Stimulated activated CD4-positive, alpha-beta T cell treated with anti-CD3 and anti-CD28 coated beads, Interleukin-4, amount 100 ng/mL, for 24 hours (primary cell): Measurements from ENCODE around the gene CADPS2.

Experiments used
- DNase-seq: peaks from one replicate; pipeline ENCODE4 v3.0.0-alpha.2; 2020

The CADPS2 gene

DNA sequence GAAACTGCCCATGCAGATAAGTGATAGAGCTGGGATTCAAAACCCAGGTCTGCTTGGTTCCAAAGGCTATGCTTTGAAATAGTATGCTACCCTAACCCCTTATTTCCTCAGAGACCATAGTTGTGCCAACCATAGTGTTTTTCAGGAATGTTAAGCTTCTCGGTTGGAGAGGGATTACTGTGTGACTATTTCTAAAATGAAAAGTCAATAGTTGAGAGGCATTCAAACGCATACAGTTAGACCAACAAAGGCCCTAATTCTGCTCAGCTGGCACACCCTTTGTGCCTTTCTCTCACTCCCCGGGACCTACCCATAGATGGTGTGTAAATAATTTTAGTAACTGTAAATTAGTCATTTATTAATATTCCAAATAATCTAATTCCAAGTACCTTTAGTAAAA, 118.9 kb downstream of the CADPS2 start:
- DNase-seq = no peak

DNA sequence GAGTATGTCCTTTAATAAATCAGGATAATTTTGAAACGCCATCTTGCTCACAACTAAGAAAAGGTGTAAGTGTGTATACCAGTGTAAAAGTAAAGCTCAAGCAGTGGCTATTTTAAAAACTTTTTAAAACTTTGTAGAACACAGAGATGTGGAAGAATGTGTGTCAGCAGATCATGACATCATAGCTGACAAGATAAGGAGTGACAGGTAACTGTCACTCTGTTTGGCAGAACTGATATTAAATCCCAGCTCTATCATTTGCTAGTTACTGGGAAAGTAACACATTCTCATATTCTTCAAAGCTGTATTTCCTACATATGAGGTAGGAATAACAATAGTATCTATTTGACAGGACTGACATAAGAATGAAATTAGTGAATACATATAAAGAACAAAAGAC, 119.7 kb downstream of the CADPS2 start:
- no peak for DNase-seq

DNA sequence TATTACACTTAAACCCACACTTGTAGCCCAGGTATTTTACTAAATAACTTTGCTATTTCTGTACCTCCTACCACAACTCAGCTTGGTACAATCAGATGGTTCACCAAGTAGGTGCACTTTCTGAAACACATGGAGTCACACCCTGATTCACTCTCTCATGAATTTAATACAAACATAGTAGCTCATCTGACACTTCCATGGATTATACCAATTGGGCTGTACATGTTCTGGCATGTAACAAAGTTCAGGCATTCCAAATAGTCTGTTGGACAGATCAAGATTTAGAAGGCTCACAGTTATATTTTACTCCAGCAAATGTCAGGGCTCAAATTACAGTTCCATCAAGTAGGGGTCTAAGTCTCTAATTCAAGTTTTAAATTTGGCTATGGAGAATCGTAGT, 121.4 kb downstream of the CADPS2 start:
- no peak for DNase-seq

DNA sequence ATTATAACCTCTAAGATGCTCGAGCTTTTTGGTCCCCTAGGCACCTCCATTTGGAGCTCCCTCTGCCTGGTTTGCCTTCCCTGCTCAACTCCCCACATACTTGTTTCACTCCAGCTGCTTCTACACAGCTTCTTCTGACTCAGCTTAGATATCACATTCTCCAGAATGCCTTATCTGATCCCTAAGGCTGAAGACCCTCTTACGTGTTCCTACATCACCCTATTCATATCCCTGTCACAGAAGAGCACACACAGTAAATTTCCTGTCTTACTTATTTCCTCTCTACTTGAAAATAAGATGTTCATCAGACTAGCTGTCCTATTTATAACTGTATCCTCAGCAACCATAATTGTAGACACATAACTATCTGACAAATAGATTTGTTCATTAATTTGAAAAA, 122.2 kb downstream of the CADPS2 start:
- DNase-seq = no peak

DNA sequence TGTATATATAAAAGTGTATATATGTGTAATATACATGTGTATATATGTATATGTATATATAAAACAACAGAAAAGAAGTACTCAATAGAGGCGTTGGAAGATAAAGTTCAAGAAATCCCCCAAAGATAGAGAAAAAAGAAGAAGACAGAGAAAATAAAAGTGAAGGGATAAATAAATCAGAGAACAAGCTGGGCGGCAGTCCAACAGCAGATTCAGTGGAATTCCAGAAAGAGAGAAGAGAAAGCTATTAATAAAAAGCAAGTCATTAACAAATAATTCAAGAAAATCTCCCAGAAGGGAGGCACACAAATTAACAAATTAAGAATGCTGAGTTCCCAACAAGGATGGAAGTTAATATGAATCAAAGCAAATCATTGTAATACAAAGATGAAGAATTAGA, 124.2 kb downstream of the CADPS2 start:
- no peak for DNase-seq

DNA sequence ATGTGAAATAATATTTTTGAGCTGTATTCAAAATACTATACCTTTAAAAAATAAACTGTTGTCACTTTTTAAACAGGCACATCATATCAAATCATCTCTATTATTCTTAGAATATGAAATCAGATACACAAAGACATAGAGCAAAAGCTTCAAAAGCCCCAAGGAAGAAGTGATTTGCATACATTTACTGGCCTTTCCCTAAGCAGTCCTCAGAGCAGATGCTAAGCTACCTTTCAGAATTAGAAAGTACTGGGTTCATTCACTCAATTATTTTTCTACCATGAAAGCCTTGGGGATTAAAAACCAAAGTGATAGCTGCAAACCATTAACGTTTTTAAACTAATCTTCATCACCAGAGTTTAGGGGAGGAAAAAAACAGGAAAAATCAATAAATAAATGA, 127.8 kb downstream of the CADPS2 start:
- DNase-seq = no peak

DNA sequence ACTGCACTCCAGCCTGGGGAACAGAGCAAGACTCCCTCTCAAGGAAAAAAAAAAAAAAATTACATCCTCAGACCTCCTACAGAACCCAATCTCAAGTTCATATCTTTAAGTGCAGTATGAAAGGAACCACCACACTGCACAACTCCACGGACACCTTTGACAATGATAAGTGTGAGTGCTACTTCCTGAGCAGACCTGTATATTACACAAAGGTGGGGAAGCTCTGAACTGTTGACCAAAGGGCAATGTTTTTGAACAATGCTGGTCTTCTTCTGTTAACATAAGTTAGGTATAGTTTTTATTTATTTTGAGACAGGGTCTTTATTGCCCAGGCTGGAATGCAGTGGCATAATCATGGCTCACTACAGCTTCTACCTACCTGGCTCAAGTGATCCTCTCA, 129.4 kb downstream of the CADPS2 start:
- DNase-seq = no peak

DNA sequence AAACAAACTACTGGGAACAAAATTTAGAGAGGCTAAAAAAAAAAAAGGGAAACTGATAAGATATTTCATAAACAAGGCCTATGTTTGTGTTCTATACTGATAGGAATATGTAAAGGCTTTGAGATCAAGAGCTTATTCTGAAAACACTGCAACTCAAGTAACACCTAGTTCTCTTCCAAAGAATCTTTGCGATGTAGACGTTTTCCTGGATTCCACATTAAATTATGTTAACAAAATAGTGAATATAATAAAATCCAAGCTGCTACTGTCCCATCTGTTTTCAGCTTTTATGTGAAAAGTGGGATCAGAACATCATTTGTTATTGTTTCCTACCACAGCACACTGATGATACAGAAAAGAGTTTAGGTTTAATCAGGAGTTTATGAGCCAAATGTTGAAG, 130.6 kb downstream of the CADPS2 start:
- no peak for DNase-seq

DNA sequence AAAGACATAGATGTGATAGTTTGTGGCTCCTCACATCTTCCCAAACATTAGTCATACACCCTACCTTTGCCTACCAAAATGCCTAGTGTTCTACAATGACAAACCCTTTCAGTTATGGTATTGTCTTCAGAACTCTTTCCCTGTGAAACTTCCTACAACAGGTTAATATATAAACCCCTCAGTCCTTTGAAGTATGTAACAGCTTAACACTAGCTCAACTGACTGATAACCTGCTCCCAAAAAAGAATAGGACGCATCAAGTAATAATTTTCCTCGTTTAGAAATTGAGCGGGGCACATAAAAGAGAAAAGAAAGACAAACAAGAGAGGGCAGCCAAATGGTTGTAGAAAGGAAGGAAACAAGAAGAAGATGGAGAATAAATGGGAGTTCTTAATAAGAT, 133.7 kb downstream of the CADPS2 start:
- no peak for DNase-seq

DNA sequence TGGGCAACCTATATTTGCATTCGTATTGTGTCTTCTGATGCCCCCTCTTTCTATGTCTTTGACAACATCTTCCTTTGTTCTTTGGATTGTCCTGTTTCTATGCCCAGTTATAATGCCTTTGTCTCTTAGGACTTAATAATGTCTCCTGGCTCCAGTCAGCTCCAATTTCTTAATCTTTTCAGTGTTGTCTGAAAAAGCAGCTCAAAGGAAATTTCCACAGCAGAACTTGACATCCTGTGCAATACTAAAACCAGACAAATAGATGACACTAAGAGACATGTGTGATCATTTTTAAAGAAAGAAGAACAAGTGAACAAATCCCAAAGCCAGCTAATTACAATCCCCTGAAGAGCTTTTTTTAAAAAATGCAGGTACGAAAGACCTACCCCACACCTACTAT, 135.9 kb downstream of the CADPS2 start:
- no peak for DNase-seq

DNA sequence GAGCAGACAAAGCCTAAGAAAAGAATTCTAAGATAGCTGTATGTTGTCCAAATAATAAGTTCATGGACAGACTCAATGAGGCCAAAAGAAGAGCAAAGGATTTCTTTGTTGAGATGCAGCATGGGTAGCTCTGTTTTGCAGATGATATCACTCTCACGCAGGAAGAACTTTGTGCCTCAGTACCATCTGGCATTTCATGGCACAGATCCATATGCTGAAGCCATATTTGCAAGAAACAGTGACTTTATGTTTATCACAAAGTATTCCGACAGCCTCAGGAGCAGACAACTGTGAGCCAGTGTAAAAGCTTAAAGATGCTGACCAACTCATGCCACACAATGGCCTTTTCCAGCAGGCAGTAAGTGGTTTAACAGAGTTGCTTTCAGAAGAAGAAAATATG, 138.1 kb downstream of the CADPS2 start:
- no peak for DNase-seq

DNA sequence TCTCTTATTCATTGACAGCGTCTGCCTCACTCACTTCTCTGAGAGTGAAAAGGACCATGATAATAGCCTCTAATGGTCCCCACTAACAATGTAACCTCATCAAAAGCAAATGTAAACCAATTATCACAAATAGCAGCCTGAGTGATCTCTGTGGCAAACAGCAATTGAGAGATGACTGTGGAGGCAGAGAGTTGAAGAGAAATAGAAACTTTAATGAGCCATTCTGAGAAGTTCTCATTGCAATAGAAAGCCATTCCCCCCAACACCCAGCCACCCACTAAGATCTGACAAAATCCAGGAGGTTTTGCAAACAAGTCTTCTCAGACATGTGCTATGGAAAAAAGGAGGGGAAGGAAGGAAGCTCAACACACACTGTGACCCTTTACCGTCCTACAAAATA, 139.3 kb downstream of the CADPS2 start:
- no peak for DNase-seq

DNA sequence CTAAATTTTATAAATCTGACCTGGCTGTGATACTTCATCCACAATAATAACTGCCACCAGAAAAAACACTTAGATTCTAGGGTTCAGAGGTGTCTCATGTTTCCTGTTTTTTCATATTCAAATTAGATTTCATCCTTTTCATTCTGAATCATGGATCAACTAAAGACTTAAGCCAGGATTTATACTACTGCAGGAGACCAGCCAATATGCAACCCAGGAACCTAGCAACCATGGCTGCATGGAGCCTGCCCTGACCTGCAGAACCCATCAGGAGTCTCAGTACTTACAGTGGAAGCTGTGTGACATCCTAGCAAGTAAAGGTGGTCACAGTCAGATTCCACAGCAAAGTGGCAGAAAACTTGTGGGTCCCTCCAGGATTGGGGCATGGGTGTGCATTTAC, 143.0 kb downstream of the CADPS2 start:
- no peak for DNase-seq

DNA sequence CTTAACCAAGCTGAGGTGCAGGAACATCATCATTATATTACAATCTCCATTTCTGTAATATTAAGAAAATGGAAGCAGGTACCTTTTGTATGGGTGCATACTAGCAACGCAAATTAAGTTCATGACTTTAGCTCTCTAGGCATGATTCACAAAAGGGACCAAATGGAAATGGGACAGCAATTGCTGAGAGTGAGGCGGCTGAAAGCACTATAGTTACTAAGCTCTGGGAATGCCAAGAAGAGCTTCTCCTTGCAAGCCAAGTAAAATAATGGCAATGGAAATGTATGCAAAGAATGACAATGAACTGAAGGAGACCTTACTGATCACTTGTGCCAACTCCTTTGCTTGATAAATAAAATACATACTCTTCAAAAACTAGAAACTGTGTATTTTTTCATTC, 147.3 kb downstream of the CADPS2 start:
- no peak for DNase-seq

DNA sequence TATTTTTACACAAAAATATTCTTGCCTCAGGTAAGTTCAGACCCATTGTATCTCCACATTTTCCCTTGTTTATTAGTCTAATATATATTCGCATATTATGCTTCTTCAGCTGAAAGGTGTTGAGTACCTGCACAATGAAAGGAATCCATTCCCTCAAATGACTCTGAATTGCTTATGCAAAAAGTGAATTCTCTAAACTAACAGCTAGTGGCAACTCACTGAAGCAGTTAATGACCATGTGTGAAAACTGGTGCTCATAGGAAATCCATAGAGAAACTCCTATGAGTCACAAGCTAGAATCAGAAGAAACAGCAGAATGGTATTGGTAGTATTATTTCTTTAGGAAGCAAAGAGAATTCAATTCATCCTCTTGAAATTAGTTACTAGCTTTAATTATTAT, 150.1 kb downstream of the CADPS2 start:
- DNase-seq = no peak

DNA sequence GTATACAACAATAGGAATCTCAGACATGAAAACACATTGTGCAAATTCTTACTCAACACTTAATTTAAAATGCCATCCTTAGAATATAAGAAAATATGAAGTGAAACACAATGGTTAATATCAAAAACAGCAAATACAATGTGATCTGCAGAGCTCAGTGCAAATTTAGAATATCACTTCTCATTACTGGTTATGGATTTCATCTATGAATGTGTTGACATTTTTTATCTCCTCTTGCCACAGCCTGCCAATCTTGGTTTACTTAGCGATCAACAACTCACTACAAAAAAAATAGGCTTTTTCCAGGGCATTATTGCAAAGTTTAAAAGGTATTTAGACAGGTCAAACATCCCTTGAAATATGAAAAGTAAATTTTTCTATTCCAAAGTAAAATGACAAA, 158.5 kb downstream of the CADPS2 start:
- no peak for DNase-seq

DNA sequence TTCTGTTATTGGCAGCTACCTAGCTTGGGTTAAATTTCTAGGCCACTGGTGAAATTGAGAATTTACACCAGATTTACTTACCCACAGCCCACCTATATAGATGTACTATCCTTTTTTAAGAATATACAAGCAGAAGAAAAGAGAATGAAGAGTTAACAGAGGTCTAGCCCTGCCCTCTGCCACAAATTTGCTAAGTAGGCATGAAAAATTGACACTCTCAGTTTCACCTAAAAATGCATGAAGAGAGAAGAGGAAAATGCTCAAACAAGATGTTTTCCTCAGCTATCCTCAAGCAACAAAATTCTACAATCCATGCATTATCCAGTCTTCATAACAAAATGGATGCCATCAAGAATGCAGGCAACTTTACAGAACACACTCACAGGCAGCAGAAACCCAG, 158.9 kb downstream of the CADPS2 start:
- no peak for DNase-seq

DNA sequence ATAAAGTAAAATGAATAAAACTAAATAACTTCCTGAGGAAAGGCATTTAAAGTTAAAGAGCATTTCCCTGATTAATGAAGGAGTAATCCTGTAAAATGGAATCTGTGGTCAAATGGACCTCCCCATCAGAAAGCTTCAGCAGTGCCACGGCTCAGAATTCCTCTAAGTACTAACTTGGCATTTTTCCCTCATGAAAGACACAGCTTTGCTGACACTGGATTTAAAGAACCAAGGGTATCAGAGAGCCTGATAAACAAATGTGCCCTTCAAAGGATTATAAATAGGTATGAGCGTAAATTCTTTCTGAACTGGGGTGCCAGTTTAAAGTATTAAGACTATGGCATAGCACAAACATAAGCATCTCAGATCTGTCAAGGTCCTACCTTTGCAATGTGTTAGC, 159.4 kb downstream of the CADPS2 start:
- DNase-seq = no peak

DNA sequence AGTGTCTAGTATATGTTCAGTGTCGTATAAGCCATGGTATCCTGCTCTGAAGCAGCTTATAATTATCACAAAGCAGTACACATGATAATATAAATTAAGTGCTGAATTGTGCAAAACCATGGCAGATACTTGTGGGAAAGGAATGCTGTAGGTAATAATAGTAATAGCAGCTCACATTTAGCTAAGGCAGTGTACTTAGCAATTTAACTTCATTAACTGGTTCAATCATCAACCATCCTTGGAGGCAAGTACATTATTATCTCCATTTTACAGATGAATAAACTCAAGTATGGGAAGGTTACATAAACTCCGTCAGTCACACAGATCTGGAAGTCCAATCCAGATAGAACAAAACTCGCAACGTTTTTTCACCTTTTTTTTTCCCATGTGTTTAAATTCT, 161.9 kb downstream of the CADPS2 start:
- DNase-seq = no peak

DNA sequence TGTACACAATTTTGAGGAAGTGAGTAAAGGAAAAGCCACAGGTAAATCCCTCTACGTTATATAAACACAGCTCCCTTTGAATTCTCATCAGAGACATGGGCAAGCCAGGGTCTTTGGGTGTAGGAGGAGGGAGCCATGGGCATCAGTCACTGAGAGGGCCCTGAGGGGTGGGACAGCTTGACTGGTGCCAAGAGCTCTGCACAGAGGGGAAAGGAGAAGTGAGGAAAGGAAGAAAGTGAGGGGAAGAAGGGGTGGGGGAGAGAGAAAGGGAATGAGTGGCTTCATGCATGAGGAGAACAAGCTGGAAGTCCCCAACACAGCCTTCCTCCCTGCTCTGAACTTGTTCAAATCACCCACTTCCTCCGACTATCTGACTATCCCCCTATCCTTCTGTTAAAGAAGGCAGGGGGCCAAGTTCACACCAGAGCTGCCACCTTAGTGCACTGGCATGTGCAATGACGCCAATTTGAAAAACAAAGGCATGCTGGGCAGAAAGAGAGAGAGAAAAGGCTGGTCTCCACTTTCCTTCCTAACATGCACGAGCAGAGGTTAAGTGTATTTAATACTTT, 167.2 kb downstream of the CADPS2 start:
- no peak for DNase-seq

DNA sequence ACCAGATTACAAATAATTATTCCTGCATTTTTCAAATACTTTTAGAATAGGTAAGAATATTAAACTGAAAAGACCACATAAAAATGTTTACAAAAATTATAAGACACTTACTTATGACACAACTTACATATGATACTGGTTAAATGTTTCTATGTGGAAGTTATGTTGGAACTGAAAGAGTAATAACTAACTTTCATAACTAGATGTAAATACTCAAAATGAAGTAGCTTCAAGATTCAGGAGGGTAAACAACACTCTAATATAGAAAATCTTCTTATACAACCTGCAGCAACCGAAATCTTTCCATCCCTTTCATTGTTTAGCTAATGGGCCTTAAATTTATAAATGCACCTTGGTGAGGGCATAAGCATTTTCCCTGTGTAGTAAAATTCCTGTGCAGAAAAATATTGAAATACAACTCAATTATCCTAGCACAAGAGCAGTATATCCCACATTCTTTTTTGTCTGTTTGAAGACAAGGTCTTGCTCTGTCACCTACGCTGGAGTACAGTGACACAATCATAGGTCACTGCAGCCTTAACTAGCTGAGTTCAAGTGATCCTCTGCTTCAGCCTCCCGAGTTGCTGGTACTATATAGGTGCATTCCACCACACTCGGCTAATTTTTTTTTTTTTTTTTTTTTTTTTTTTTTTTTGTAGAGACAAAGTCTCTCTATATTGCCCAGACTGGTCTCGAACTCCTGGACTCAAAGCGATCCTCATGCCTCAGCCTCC, 168.7 kb downstream of the CADPS2 start:
- DNase-seq = no peak

DNA sequence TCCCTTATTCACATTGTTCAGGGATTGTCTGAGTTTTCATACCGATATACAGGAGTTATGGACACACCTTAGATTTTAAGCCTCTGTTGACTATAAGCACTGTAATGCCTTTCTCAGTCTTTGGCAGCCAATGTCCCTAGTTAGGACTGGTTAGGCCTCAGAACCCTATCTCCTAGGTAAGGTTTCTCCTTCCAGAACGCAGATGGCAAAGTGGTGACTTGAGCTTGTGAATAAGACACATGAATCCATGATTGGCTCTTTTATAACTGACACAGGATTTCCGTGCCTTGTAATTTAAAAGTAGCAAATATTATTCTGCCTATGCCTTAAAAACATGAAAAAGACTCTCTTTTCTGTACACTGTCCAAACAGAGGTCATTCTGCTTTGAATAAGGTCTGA, 171.1 kb downstream of the CADPS2 start:
- DNase-seq = no peak

DNA sequence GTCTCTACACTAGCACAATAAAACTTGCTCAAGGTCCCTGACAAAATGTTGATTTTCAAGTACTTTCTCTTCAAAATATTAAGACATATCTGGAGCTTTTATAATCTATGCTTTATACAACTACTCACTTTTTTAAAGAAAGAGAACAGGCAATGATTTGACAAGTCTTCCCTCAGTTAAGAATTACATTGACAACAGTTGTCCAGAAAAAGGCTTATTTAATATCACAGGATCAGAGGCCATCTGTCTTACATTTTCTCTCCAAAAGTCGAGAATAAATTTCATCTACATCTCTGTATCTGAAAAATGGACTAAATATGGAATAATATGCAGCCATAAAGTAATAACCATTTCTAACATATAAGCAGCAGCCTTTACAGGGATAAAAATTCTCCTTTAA, 175.3 kb downstream of the CADPS2 start:
- no peak for DNase-seq

DNA sequence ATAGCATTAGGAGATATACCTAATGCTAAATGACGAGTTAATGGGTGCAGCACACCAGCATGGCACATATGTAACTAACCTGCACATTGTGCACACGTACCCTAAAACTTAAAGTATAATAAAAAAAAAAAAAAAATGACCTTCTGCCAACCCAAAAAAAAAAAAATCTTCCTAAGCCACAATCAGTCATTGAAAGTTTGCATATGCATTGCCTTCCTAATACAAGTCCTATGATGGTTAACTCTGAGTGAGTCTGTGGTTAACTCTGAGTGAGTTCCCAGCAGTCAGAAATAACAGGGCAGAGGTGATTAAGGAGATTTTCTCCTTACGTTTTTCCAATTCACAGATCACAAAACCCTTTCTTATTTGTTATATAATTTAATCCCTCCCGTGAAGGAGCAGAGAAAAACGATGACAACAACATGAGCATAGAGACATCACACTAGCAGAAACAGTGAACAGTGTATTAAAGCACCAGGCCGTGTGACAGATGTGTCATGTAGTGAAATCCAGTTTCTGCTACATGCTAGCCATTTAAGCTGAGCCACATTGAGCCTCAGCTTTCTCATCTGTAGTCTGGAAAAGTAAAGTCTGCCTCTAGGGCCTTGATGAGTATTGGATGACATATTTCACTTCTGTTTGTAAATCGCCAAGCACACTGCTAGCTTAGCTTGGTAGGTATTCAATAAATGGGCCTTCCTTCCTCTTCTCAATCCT, 176.2 kb downstream of the CADPS2 start:
- no peak for DNase-seq

DNA sequence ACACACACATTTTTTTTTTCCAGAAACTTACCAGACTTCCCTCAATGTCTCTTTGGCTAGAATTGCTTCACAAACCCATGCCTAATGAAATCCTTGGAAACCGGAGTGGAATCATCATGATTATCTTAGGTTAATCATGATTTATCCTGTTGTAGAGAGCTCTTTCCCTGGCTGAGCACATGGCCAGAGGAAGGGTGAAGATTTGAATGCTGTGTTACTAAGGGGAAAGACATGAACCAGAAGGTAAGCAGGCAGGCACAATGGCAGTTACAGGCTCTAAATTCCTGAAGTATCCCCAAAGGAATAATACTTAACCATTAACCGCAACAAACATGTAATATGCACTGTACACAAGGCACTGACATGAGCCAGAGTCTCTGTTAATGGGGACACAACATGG, 179.4 kb downstream of the CADPS2 start:
- DNase-seq = no peak
